IMR-90 (cell line): Measurements from ENCODE around the gene VPS37C. TPM values are rescaled to one million over a fixed set of nuclear protein-coding genes. Genes with fewer than 3 reads are reported as not detected.

Source experiments
- ATAC-seq: fragments of 200-7000 bp; cut with Tn5 transposase; 2 replicates; pipeline ENCODE4 v1.9.1; 2020; ENCODE audit warnings: low read depth, mild to moderate bottlenecking, moderate library complexity
- BruUV-seq: library from RNA; stranded (reverse); fragments of 400-500 nt; replicated peaks from 2 replicates; lab custom pipeline; 2021; lab: Mats Ljungman, UMichigan
- CTCF ChIA-PET: fragments of 300-600 bp; formaldehyde crosslinking; extraction: SDS; loops from one replicate; lab custom pipeline; 2021; ENCODE audit warnings: antibody characterized with exemption; lab: Yijun Ruan, JAX
- POLR2A ChIA-PET: fragments of 300-600 bp; sonication (Branson Sonifier 250); formaldehyde crosslinking; loops from one replicate; lab custom pipeline; 2022; ENCODE audit warnings: antibody characterized with exemption; ENCODE audit not compliant: unreplicated experiment; lab: Charles Lee
- DNase-seq: peaks from one replicate; pipeline ENCODE4 v3.0.0; 2013
- H2AFZ ChIP-seq: replicated peaks from 2 replicates; pipeline ENCODE3; 2013; ENCODE audit warnings: low read length, mild to moderate bottlenecking; ENCODE audit not compliant: poor library complexity
- H2AK5ac ChIP-seq: 2 replicates; pipeline ENCODE4 v1.6.1; 2013; ENCODE audit warnings: low read depth, low read length, inconsistent platforms
- H2AK9ac ChIP-seq: replicated peaks from 2 replicates; pipeline ENCODE3; 2013; ENCODE audit warnings: mild to moderate bottlenecking, low read depth, low read length, moderate library complexity; ENCODE audit not compliant: poor library complexity
- H2BK120ac ChIP-seq: 2 replicates; pipeline ENCODE4 v1.6.1; 2013; ENCODE audit warnings: low read depth, low read length, inconsistent platforms
- H2BK15ac ChIP-seq: 3 replicates; pipeline ENCODE4 v1.6.1; 2013; ENCODE audit warnings: low read depth, low read length, inconsistent platforms
- H2BK20ac ChIP-seq: 2 replicates; pipeline ENCODE4 v1.6.1; 2013; ENCODE audit warnings: low read depth, mild to moderate bottlenecking, inconsistent platforms, low read length, moderate library complexity
- H2BK5ac ChIP-seq: 2 replicates; pipeline ENCODE4 v1.6.1; 2013; ENCODE audit warnings: mild to moderate bottlenecking, low read depth, low read length, inconsistent platforms; ENCODE audit not compliant: poor library complexity, severe bottlenecking
- H3K14ac ChIP-seq: replicated peaks from 2 replicates; pipeline ENCODE4 v1.6.1; 2013; ENCODE audit warnings: low read depth, low read length, inconsistent platforms
- H3K18ac ChIP-seq: 2 replicates; pipeline ENCODE4 v1.6.1; 2013; ENCODE audit warnings: low read depth, low read length, control low read depth
- H3K23ac ChIP-seq: 2 replicates; pipeline ENCODE4 v1.6.1; 2013; ENCODE audit warnings: low read depth, low read length, inconsistent platforms
- H3K27ac ChIP-seq: 2 replicates; pipeline ENCODE4 v1.5.1; 2013; ENCODE audit warnings: mild to moderate bottlenecking, control low read depth, low read length; ENCODE audit not compliant: insufficient read depth
- H3K27me3 ChIP-seq: 2 replicates; pipeline ENCODE4 v1.6.1; 2013; ENCODE audit warnings: low read length; ENCODE audit not compliant: control insufficient read depth, insufficient read depth
- H3K36me3 ChIP-seq: 2 replicates; pipeline ENCODE4 v1.6.1; 2013; ENCODE audit warnings: low read length, mixed read lengths; ENCODE audit not compliant: control insufficient read depth, insufficient read depth
- H3K4ac ChIP-seq: 2 replicates; pipeline ENCODE4 v1.6.1; 2013; ENCODE audit warnings: low read depth, low read length, inconsistent platforms
- H3K4me1 ChIP-seq: 2 replicates; pipeline ENCODE4 v1.6.1; 2013; ENCODE audit warnings: low read length, mixed read lengths; ENCODE audit not compliant: control insufficient read depth, insufficient read depth
- H3K4me2 ChIP-seq: 2 replicates; pipeline ENCODE4 v1.6.1; 2013; ENCODE audit warnings: low read depth, mild to moderate bottlenecking, control low read depth, low read length, moderate library complexity
- H3K4me3 ChIP-seq: 2 replicates; pipeline ENCODE4 v1.5.1; 2013; ENCODE audit warnings: low read depth, mild to moderate bottlenecking, control low read depth, low read length, moderate library complexity; ENCODE audit not compliant: insufficient read depth
- H3K56ac ChIP-seq: 2 replicates; pipeline ENCODE4 v1.6.1; 2013; ENCODE audit warnings: low read length, inconsistent platforms; ENCODE audit not compliant: insufficient read depth; ENCODE audit errors: extremely low read depth
- H3K79me1 ChIP-seq, 2 experiments: 2 replicates each; pipeline ENCODE4 v1.6.1; 2013; ENCODE audit warnings: low read length in 2 of 2, inconsistent platforms in 1 of 2, low read depth in 1 of 2
- H3K9ac ChIP-seq: 2 replicates; pipeline ENCODE4 v1.6.1; 2013; ENCODE audit warnings: low read depth, low read length, control low read depth
- H3K9me1 ChIP-seq: 2 replicates; pipeline ENCODE4 v1.6.1; 2013; ENCODE audit warnings: low read length, inconsistent platforms; ENCODE audit not compliant: insufficient read depth
- H3K9me3 ChIP-seq: 2 replicates; pipeline ENCODE4 v1.6.1; 2013; ENCODE audit warnings: low read length; ENCODE audit not compliant: control insufficient read depth, insufficient read depth
- H4K20me1 ChIP-seq: 2 replicates; pipeline ENCODE4 v1.6.1; 2013; ENCODE audit warnings: low read length, inconsistent platforms; ENCODE audit not compliant: insufficient read depth
- H4K5ac ChIP-seq: 2 replicates; pipeline ENCODE4 v1.6.1; 2013; ENCODE audit warnings: mild to moderate bottlenecking, low read depth, low read length, control low read depth
- H4K8ac ChIP-seq, 2 experiments: 2 replicates each; pipeline ENCODE4 v1.6.1; 2013; ENCODE audit warnings: low read depth in 2 of 2, low read length in 2 of 2, control low read depth in 1 of 2, inconsistent platforms in 1 of 2
- H4K91ac ChIP-seq: 2 replicates; pipeline ENCODE4 v1.6.1; 2013; ENCODE audit warnings: low read depth, low read length, inconsistent platforms; ENCODE audit not compliant: insufficient read depth
- CEBPB ChIP-seq: IDR thresholded peaks from 2 replicates; pipeline ENCODE4 v1.6.1; 2012; ENCODE audit warnings: low read depth, low read length, improper control_type of control experiment
- CHD1 ChIP-seq: IDR thresholded peaks from 2 replicates; pipeline ENCODE4 v1.6.1; 2012; ENCODE audit warnings: low read depth, low read length, improper control_type of control experiment
- MAZ ChIP-seq: IDR thresholded peaks from 2 replicates; pipeline ENCODE4 v1.6.1; 2012; ENCODE audit warnings: low read depth, mild to moderate bottlenecking, low read length, improper control_type of control experiment, moderate library complexity, borderline replicate concordance
- MXI1 ChIP-seq: IDR thresholded peaks from 2 replicates; pipeline ENCODE4 v1.6.1; 2012; ENCODE audit warnings: low read depth, mild to moderate bottlenecking, low read length, moderate library complexity, borderline replicate concordance
- POLR2A ChIP-seq: IDR thresholded peaks from 2 replicates; pipeline ENCODE4 v1.6.1; 2012; ENCODE audit warnings: mild to moderate bottlenecking, low read depth, low read length
- WGBS, 2 experiments: methylation state at CpG; one replicate each; pipeline versions ENCODE4 v1.1.5 to v1.1.7; 2013; ENCODE audit warnings: missing lambda C conversion rate in 2 of 2; ENCODE audit not compliant: insufficient read length in 1 of 2; ENCODE audit errors: extremely low coverage in 2 of 2; 5-methylcytosine and 5-hydroxymethylcytosine counted together
- dilution Hi-C: fragments of 300-500 bp; cut with HindIII; formaldehyde crosslinking; loops from one replicate; pipeline ENCODE4 v1.14.3; 2018; ENCODE audit warnings: low sequenced_read_pairs; ENCODE audit not compliant: unreplicated experiment
- in situ Hi-C: fragments of 300-500 bp; cut with MboI; formaldehyde crosslinking; loops from 3 replicates; pipeline ENCODE4 v1.14.3; 2019; ENCODE audit warnings: low sequenced_read_pairs, inconsistent platforms, mixed read lengths
- intact Hi-C: fragments of 100-400 bp; cut with micrococcal nuclease; formaldehyde crosslinking; loops from 2 replicates; pipeline ENCODE4 v1.10.0; 2022
- polyA plus RNA-seq, 3 experiments: library from polyadenylated mRNA; depleted of rRNA; stranded (reverse); fragments of >200 nt; gene quantifications; 2 replicates each; pipeline ENCODE4 v1.2.3, GENCODE V29; 2012; ENCODE audit warnings: low replicate concordance in 1 of 3
- total RNA-seq: library from RNA; depleted of rRNA; stranded (reverse); fragments of >200 nt; gene quantifications from 2 replicates; pipeline ENCODE4 v1.2.3, GENCODE V29; 2012
- TF ChIP-seq, protein P1 (sequence below): fragments of 150-350 bp; IDR thresholded peaks from 2 replicates; pipeline ENCODE4 v1.6.1; 2017; ENCODE audit warnings: mild to moderate bottlenecking, antibody characterized with exemption, low read length, low read depth

Gene VPS37C
- total and polyA plus RNA-seq, 2 of the 4 experiments (the other 2 are of a cell fraction), result 3.2 to 13.2 TPM

DNA sequence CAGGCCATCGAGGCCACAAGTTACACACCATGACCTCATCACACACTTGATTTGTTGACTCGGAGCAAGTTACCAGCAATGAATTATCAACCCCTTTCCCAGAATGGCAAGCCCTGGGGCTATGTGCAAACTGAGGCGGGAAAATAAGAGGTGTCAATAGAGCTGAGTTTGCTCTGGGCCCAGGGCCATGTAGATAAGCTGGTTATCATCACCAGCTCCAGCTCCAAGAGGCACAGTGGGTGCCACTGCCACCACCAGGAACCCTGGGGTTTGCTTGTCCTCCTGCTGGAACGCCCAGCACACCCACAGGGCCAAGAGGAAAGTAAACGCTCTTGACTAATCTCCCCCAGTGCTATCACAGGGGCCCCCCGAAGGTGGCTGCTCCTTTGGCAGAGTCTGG, 13.0 kb upstream of the VPS37C start:
- dilution Hi-C loops, result no loop called here
- no peaks in the 10 kb centered on the region for H3K4me1 ChIP-seq
- H3K4ac ChIP-seq, result no peak overlapping the region
- in situ Hi-C loops, result no loop called here
- peaks cover 57% of the 10 kb centered on the region for H3K27me3 ChIP-seq
- no peaks in the 10 kb centered on the region for H3K79me1 ChIP-seq
- intact Hi-C loops, result loop anchor here (5.0 kb wide), 2 partner anchors 267 to 342 kb away; partner anchors contain the start of gene PRPF19
- no peak overlapping the region for H2BK120ac ChIP-seq
- no peak overlapping the region for H2AK5ac ChIP-seq
- H4K91ac ChIP-seq, result no peak overlapping the region
- H4K20me1 ChIP-seq, result no peaks in the 10 kb centered on the region
- H2BK5ac ChIP-seq, result no peak overlapping the region
- H2AFZ ChIP-seq, result no peak overlapping the region
- no peak overlapping the region for H3K27ac ChIP-seq
- BruUV-seq, result no TSS peak
- WGBS, 2 experiments, result 50% methylated on average over 1 of the region's 6 CpGs; no CpG with 5 or more reads in 1 of the 2 experiments
- H2BK15ac ChIP-seq, result no peak overlapping the region
- no peaks in the 10 kb centered on the region; the same call in 1 of the 2 replicates for H3K9me3 ChIP-seq
- no peaks in the 10 kb centered on the region for H3K9me1 ChIP-seq
- H3K4me3 ChIP-seq, result no peak overlapping the region
- H3K36me3 ChIP-seq, result no peaks in the 10 kb centered on the region
- H3K23ac ChIP-seq, result no peak overlapping the region
- no peak overlapping the region for H3K56ac ChIP-seq
- H2AK9ac ChIP-seq, result no peak overlapping the region
- H3K14ac ChIP-seq, result no peak overlapping the region
- H3K4me2 ChIP-seq, result no peak overlapping the region
- POLR2A ChIA-PET, result no interaction called here
- H2BK20ac ChIP-seq, result no peak overlapping the region
- CTCF ChIA-PET, result interaction anchor here (0.6 to 3.0 kb wide), 3 partner anchors 12 to 275 kb away, joined by 5 to 11 read pairs (median 6); no protein-coding TSS in a partner anchor
- H3K9ac ChIP-seq, result no peak overlapping the region
- H3K18ac ChIP-seq, result no peak overlapping the region
- DNase-seq (no peak), ATAC-seq (no peak)
- TF ChIP-seq CHD1 (no peak), MXI1 (no peak), MAZ (no peak), CEBPB (no peak), POLR2A (no peak)
- TF ChIP-seq, protein P1, sequence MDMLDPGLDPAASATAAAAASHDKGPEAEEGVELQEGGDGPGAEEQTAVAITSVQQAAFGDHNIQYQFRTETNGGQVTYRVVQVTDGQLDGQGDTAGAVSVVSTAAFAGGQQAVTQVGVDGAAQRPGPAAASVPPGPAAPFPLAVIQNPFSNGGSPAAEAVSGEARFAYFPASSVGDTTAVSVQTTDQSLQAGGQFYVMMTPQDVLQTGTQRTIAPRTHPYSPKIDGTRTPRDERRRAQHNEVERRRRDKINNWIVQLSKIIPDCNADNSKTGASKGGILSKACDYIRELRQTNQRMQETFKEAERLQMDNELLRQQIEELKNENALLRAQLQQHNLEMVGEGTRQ, result no peak
- no peak overlapping the region for H4K5ac ChIP-seq
- no peak overlapping the region for H4K8ac ChIP-seq
